RWPE1 (cell line): Measurements from ENCODE around the gene CRY1.

Source experiments
- CTCF ChIA-PET: fragments of 350-600 bp; sonication (Branson Sonifier 250); formaldehyde crosslinking; extraction: SDS; loops from one replicate; lab custom pipeline; 2021; lab: Yijun Ruan, JAX
- POLR2A ChIA-PET: fragments of 400-600 bp; formaldehyde crosslinking; extraction: SDS; loops from one replicate; lab custom pipeline; 2020; ENCODE audit warnings: antibody characterized with exemption; ENCODE audit not compliant: low non-redundant PET; lab: Yijun Ruan, JAX
- DNase-seq: peaks from one replicate; pipeline ENCODE4 v3.0.0; 2012; ENCODE audit warnings: low spot score
- H3K27ac ChIP-seq: fragments of 450-650 bp; 2 replicates; pipeline ENCODE4 v1.5.1; 2017
- CTCF ChIP-seq: fragments of 450-650 bp; conservative IDR thresholded peaks from 2 replicates; pipeline ENCODE4 v1.5.1; 2017; ENCODE audit warnings: low read depth, mild to moderate bottlenecking

The CRY1 gene

DNA sequence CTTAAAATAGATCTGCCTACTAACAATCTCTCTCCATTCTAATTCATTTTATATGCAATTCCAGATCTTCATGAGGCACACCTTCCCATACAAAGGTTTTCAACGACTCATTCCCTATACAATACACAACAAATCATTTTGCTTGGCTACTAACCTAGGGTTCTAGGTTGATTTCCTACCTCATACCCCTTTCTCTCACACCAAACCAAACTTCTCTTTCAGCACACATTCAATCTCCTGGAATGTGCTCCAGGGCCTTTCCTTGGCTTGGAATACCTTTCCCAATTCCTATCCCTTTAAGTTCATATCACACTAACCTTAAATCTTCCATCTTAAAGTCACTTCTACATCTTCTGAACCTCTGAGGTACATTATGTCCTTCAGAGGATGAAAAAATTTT lies 67.7 kb downstream of the CRY1 start:
- H3K27ac ChIP-seq, result no peak overlapping the region
- ChIA-PET POLR2A (no interaction called here), CTCF (no interaction called here)
- DNase-seq, result peak; percentile 5
- no peak for TF ChIP-seq CTCF

DNA sequence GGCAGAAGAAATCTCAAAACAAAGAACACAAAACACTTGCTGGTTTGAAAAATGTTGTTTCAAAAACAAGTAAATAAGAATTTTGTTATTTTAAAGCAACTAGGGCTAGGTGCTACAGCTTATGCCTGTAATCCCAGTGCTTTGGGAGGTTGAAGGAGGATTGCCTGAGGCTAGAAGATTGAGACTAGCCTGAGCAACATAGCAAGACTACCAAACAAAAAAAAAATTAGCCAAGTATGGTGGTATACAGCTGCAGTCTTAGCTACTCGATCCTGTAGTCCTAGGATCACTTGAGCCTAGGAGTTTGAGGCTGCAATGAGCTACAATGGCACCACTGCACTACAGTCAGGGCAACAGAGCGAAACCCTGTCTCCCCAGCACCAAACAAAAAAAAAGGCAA lies 73.8 kb downstream of the CRY1 start:
- no peak for DNase-seq
- no peak overlapping the region for H3K27ac ChIP-seq
- POLR2A ChIA-PET, result no interaction called here
- TF ChIP-seq CTCF, result no peak
- CTCF ChIA-PET, result interaction anchor here (0.6 kb wide), 1 partner anchor 368 kb away, joined by 4 read pairs; no protein-coding TSS in a partner anchor

DNA sequence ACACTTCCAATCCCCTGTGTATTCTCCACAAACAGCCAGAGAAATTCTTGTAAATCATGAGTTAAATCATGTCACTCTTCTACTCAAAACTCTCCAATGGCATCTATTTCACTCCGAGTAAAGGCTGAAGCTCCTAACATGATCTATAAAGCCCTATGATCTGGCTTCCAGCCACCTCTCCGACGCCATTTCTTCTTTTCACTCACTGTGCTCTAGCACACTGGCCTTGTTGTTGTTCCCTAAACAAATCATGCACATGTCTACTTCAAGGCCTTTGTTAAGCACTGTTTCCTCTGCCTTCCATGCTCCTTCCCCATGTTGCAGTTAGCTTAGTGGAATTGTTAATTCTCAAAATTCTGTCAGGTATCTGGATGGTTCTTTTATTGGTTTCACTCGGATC lies 76.3 kb downstream of the CRY1 start:
- ChIA-PET CTCF (no interaction called here), POLR2A (no interaction called here)
- no peak for DNase-seq
- no peak overlapping the region for H3K27ac ChIP-seq
- no peak for TF ChIP-seq CTCF

- CTCF ChIA-PET, result interaction anchor here (0.6 to 1.5 kb wide), 8 partner anchors 13 to 1225 kb away, joined by 3 to 9 read pairs (median 4); no protein-coding TSS in a partner anchor
- peak; percentile 80 for DNase-seq
- POLR2A ChIA-PET, result no interaction called here
- no peak for TF ChIP-seq CTCF
- H3K27ac ChIP-seq, result no peak overlapping the region
Observed at GRCh38 chr12:107014055-107014454, 79.3 kb downstream of the CRY1 start.

DNA sequence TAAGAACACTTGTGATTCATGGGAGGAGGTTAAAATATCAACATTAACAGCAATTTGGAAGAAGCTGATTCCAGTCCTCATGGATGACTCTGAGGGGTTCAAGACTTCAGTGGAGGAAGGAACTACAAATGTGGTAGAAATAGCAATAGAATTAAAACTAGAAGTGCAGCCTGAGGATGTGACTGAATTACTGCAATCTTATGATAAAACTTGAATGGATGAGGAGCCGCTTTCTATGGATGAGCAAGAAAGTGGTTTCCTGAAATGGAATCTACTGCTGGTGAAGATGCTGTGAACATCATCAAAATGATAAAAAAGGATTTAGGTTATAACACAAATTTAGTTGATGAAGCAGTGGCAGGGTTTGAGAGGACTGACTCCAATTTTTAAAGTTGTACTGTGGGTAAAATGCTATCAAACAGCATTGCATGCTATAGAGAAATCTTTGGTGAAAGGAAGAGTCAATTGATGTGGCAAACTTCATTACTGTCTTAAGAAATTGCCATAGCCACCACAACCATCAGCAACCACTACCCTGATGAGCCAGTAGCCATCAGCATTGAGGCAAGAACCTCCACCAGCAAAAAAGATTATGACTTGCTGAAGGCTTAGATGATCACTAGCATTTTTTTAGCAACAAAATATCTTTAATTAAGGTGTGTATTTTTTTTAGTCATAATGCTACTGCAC lies 80.5 kb downstream of the CRY1 start:
- no peak for TF ChIP-seq CTCF
- ChIA-PET CTCF (interaction anchor here (1.3 kb wide), 1 partner anchor 92 kb away, joined by 9 read pairs; no protein-coding TSS in a partner anchor), POLR2A (no interaction called here)
- H3K27ac ChIP-seq, result no peak overlapping the region
- no peak for DNase-seq

- no peak overlapping the region for H3K27ac ChIP-seq
- POLR2A ChIA-PET, result no interaction called here
- no peak for TF ChIP-seq CTCF
- CTCF ChIA-PET, result no interaction called here
- no peak for DNase-seq
Observed at GRCh38 chr12:107011519-107011918, 81.8 kb downstream of the CRY1 start.
